Measurements from ENCODE around the gene PAX5.
"Not testable (repeated sequence)": the region's sequence is repeated elsewhere in the genome, so short reads cannot be mapped to it uniquely, and the experiment has no call there.

Gene PAX5

GRCh38 chr9:37033682-37034304 lies at the start of gene PAX5:
TSS of gene PAX5 (minus strand) at chr9:37034268. CDS start at chr9:37034031, 237 bp downstream.
- DNase-seq = no peak

DNA sequence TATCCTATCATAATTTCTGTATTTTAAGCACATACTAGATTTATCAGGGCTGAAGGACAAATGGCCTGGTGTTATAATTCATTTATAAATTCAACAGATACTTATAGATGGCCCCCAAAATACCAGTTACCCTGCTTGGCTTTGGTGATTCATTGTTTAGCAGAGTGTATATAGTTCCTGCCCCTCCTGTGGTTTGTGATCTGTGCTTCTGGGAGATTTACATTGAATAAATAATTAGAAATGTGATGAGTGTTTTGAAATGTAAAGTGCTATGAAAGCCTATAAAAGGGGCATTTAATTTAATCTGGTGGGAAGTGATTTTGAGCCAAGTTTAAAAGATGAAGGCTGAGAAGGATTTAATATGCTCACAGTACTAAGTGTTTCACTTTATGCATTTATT lies 49.6 kb upstream of the PAX5 start:
- DNase-seq = no peak

DNA sequence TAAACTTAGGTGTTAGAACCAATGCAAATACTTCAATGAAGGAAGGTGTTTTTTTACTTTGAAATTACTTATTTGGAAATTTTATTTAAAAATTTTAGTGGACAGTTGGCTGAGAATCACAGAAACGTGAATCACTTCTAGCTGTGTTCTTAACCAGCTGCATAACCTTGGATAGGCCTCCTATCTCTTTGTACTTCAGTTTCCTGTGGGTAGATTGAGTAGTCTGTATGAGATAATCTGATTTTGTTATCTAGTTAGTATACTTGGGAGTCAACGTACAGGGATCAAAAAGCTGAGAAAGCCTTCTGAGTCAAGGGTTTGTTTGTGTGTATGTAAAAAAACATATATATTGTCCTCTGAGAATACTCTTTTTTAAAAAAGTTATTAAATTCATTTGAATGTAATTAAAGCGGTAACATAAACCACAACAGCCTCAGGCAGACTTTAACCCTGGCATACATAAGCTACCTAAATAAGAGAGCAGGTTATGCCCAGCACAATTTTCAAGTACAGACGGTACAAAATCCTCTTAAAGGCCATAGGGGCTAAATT lies 48.2 kb upstream of the PAX5 start:
- no peak for DNase-seq

DNA sequence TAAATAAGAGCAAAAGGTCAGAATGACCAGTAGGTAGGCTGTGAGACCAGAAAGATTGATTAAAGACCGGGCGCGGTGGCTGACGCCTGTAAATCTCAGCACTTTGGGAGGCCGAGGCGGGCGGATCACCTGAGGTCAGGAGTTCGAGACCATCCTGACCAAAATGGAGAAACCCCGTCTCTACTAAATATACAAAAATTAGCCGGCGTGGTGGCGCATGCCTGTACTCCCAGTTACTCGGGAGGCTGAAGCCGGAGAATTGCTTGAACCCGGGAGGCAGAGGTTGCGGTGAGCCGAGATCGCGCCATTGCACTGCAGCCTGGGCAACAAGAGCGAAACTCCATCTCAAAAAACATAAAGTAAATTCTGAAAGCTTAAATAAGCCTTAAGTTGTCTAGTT lies 47.4 kb upstream of the PAX5 start:
- DNase-seq = not testable (repeated sequence)

DNA sequence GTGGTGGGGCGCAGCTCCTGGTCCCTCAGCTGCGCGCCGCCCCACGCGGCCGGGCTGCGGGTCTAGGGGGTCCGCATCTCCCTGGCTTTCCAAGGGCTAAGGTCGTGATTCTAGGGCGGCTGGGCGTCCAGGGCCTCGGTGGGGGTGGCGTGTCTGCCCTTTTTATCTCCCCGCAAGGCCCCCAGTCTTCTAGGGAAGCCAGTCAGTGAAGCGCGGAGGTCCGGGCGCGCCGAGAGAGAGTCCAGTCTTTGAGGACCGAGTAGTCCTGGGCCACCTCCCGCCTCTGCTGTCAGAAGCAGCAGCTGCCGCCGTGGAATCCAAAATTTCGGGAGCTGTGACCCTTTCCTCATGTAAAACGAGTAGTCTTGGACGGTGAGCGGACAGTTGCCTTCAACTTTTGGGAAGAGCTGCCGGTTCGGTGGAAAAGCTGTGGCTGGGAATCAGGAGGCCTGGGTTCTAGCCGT lies 46.1 kb upstream of the PAX5 start:
- not testable (repeated sequence) for DNase-seq

GRCh38 chr9:37079370-37080164 lies 45.5 kb upstream of the PAX5 start:
- peak; percentile 88 for DNase-seq

DNA sequence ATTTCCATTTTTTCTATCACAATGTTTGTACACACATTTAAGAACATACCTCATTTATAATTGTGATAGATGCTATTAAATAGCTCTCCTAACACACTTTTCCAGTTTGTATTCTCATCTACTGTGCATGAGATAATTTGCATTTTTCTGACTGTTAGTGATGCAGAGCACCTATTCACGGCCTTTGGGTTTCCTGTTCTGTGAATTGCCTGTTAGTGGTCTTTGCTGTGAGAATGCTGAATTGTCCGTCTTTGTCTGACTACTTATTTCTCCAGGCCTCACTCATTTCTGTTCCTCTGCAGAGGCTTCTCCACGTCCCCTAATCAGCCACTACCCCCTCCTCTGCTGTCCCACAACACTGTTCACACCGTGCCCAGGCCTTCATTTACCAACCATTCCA lies 40.7 kb upstream of the PAX5 start:
- not testable (repeated sequence) for DNase-seq

DNA sequence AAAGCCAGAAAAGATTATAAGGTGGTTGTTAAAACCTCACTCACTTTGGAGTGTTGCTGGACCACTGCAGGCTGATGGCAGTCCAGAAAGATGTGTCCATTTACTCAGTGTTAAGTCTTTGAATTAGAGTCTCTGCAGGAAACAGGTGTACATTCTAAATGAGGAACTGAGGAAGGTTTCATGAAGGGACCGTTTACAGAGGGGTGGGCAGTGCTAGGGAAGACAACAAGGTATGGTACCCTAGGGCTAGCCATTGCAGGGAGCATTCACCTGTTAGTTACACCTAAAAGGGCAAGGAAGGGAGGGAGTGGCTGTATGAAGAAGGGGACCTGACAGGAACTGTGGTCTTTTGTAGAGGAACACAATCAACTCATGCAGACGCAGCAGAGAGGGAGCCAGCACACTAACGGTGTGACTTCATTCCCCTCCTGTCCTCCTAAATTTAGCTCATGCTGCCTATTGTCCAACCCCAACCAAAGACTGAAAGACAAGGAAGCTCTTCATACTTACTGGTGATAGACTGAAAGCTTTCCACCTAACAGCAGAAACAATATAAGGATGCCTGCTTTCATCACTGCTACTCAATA lies 32.2 kb upstream of the PAX5 start:
- DNase-seq = no peak

DNA sequence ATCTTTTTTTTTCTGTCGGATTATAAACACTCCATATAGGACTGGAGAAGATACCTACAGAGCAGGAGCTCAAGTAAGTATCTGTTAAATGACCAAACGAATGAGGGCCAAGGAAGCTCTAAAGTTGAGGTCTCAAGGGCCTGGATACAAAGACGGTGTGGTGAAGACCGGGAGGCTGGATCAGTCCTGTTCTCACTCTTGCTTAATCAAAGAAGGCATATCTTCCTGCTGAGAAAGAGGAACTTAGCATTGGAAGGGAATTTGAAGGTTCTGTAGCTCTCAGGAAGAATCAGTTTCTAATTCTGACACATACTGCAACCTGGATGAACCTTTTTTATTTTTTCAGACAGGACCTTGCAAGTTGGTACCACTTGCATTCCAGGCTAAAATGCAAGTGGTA lies 28.3 kb upstream of the PAX5 start:
- no peak for DNase-seq

- no peak for DNase-seq
Measured at GRCh38 chr9:37061768-37062167, 27.7 kb upstream of the PAX5 start.

DNA sequence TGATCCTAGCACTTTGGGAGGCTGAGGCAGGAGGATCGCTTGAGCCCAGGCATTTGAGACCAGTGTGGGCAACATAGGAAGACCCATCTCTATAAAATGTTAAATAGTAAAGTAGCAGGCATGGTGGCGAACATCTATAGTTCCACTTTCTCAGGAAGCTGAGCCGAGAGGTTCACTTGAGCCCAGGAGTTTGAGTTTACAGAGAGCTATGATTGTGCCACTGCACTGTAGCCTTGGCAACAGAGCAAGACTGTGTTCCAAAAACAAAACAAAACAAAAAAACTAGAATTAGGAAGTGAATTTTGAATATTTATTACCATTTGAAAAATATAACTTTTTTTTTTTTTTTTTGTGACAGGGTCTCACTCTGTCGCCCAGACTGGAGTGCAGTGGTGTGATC lies 26.8 kb upstream of the PAX5 start:
- DNase-seq = no peak

GRCh38 chr9:37056046-37056920 lies 22.2 kb upstream of the PAX5 start:
- DNase-seq = no peak

DNA sequence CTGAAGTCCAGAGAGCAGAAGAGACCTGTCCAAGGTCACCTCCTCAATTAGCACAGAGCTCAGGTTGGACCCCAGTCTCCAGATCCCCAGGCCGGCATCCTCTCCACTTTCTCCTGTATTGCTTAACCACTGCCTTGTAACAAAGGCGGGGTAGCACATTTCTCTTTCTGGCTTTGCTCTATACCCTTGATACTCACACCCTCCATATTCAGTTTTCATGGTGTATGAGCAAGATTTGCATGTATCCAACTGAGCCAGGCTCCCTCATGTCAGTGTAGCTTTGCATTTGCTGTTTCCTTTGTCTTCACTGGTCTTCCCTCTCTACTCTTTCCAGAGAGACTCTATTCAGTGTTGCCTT lies 20.3 kb upstream of the PAX5 start:
- not testable (repeated sequence) for DNase-seq

DNA sequence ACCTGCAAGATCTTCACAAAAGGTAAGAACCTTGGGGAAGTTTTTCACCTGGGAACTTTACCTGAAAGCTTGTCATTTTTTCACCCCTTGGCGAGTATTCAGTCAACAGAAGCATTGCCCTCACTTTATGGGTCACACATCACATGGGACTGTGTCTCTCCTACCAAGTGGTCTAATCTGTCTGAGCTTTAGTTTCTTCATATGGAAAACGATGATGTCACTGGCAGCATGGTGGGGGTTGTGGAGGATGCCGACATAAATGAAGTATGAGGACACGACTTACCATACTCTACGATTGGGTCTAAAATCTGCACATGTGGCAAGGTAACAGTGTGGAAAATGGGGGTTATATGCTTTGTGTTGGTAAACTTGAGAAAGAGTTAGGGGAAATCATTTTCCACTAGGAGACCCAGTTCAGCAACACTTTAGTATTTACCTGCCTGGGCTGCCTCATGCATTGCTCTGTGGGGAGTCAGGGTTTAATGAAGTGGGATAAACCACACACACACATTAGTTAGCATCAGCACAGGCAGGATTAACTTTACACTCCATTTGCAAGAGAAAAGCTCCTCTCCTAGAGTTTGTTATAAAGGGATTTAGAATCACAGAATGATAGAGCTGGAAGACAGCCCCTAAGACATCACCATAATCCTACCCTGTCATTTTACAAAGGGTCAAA lies 19.8 kb upstream of the PAX5 start:
- DNase-seq = no peak

GRCh38 chr9:37046683-37047082 lies 12.6 kb upstream of the PAX5 start:
- DNase-seq = no peak

DNA sequence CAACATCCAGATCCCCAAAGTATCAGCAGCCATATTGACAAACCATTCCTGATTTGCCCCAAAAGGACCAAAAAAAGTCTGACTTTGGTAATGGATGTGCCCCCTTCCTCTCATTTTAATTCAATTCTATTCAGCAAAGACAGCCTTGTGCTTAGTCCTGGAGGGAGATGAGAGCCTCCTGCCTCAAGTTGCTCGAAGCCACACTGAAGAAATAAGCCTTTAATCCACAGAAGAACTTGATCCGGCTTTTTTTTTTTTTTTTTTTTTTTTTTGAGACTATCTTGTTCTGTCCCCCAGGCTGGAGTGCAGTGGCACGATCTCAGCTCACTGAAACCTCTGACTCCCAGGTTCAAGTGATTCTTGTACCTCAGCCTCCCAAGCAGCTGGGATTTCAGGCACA lies 8.4 kb upstream of the PAX5 start:
- DNase-seq = no peak

- no peak for DNase-seq
Measured at GRCh38 chr9:37040508-37041127, 6.5 kb upstream of the PAX5 start.

DNA sequence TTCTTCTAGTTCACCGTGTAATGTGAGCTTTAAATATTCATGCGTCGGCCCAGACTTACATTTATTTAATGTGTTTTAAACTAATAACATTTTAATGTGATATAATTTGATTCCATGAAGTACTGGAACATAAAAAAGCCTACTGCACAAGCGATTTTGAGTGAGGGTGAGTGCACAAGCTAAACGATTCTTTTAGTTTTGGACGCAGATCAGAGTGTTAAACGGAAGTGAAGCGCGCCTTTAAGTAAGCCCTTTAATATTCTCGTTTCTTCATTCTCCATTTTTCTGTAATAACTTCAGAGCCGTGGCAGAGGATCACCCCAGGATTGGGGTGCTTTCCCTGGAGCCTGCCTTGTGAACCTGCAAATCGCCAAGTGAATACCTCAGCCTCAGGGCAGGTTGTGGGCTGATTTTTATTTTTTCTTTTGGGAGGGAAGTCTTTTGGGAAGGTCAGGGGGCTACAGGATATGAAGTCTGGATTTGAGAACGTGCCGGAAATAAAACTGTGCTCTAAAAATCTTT lies 4.9 kb upstream of the PAX5 start:
- no peak for DNase-seq

- no peak for DNase-seq
Measured at GRCh38 chr9:37038302-37038942, 4.4 kb upstream of the PAX5 start.

DNA sequence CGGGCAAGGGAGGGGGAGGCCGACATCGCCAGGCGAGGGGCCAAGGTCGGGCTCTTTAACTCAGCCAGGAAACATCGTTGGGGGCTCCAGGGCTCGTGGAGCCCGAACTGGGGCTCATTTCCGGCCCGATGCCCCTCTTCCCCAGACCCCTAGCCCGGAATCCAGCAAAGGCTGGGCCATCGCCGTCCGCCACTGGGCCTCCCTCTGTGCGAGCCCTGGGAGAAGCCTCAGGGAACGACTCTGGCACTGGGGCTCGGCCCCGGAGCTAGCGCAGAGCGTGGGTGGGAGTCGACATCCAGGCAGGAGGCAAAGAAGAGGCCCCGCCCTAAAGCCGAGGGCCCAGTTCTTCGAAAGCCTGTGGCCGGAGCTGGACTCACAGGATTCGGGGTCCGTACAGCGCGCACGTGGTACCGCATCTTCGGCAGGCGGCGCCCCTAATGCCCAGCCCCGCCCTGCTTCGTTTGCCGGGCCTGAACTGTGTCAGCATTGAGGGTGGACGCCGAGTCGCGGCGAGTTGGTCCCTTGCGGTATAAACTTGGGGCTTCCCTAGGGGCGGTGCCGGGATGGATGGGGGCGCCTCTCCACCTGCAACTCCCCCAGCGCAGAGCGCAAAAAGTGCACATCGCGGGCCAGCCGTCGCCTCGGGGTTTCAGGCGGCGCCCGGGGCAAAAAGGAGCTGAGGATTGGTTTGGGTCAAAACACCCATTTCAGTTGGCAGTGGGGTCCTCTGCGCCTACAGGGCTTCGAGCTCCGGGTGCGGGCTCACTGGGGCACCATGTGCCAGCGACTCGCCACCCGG lies 3.6 kb upstream of the PAX5 start:
- peak; percentile 46 for DNase-seq

Measured in activated T-cell treated with anti-CD3 and anti-CD28 coated beads, Interleukin-2, amount 50 U/mL, for 1 hour (primary cell).